B cell (primary cell): ENCODE data around the gene FAT3. TPM values are rescaled to one million over a fixed set of nuclear protein-coding genes. Genes with fewer than 3 reads are reported as not detected.

Experiments
- ATAC-seq: fragments of 200-7000 bp; cut with Tn5 transposase; one replicate; pipeline ENCODE4 v1.10.0; 2021; ENCODE audit warnings: low read depth, mild to moderate bottlenecking, moderate number of reproducible peaks, moderate library complexity
- CTCF ChIA-PET: fragments of 350-600 bp; sonication (Branson Sonifier 250); formaldehyde crosslinking; loops from one replicate; lab custom pipeline; 2021; ENCODE audit warnings: antibody characterized with exemption, inconsistent platforms; lab: Charles Lee
- POLR2A ChIA-PET: fragments of 350-600 bp; sonication (Branson Sonifier 250); formaldehyde crosslinking; loops from one replicate; lab custom pipeline; 2021; ENCODE audit warnings: antibody characterized with exemption; lab: Charles Lee
- DNase-seq: peaks from one replicate; pipeline ENCODE4 v3.0.0; 2013
- H2AFZ ChIP-seq: 2 replicates; pipeline ENCODE4 v1.6.1; 2012; ENCODE audit warnings: mild to moderate bottlenecking, low read depth, low read length; ENCODE audit not compliant: insufficient read depth, poor library complexity, severe bottlenecking
- H3K27ac ChIP-seq, 2 donors: 1 replicate in 1 of 2; 2 replicates in 1 of 2; pipeline ENCODE4 v1.5.1; 2012 to 2013; ENCODE audit warnings: low read length in 2 of 2, mild to moderate bottlenecking in 2 of 2, moderate library complexity in 1 of 2
- H3K27me3 ChIP-seq, 4 experiments: fragments of 200-600 bp in 1 of 4; sonication (generic) in 1 of 4; replicated peaks in 1 of 4; 1 replicate in 2 of 4; 2 replicates in 2 of 4; pipeline versions ENCODE4 v1.6.1 to v1.7.0; 2013 to 2016; ENCODE audit warnings: low read length in 3 of 4, mild to moderate bottlenecking in 2 of 4, mixed read lengths in 1 of 4, moderate library complexity in 1 of 4; ENCODE audit not compliant: insufficient read depth in 4 of 4, control insufficient read depth in 3 of 4; ENCODE audit errors: control extremely low read depth in 1 of 4
- H3K36me3 ChIP-seq, 2 experiments: replicated peaks in 1 of 2; 1 replicate in 1 of 2; 2 replicates in 1 of 2; pipeline versions ENCODE4 v1.6.1 to v1.7.1; 2013; ENCODE audit warnings: low read length in 1 of 2; ENCODE audit not compliant: insufficient read depth in 2 of 2, control insufficient read depth in 1 of 2; ENCODE audit errors: control extremely low read depth in 1 of 2, extremely low read depth in 1 of 2
- H3K4me1 ChIP-seq, 2 donors: fragments of 200-600 bp in 1 of 2; sonication (generic) in 1 of 2; 1 replicate in 1 of 2; 2 replicates in 1 of 2; pipeline versions ENCODE4 v1.5.1 to v1.6.1; 2013 to 2017; ENCODE audit warnings: low read length in 2 of 2; ENCODE audit not compliant: control insufficient read depth in 2 of 2, insufficient read depth in 2 of 2
- H3K4me2 ChIP-seq: replicated peaks from 2 replicates; pipeline ENCODE3; 2012; ENCODE audit warnings: mild to moderate bottlenecking, low read depth, low read length; ENCODE audit not compliant: poor library complexity, severe bottlenecking
- H3K4me3 ChIP-seq, 5 experiments: fragments of 200-600 bp in 1 of 5; sonication (generic) in 1 of 5; 1 replicate in 3 of 5; 2 replicates in 2 of 5; pipeline versions ENCODE4 v1.5.1 to v1.7.0; 2011 to 2016; ENCODE audit warnings: low read length in 4 of 5, mild to moderate bottlenecking in 4 of 5, low read depth in 2 of 5, control low read depth in 1 of 5, moderate library complexity in 1 of 5; ENCODE audit not compliant: insufficient read depth in 1 of 5; ENCODE audit errors: control extremely low read depth in 1 of 5, extremely low read depth in 1 of 5
- H3K79me2 ChIP-seq: fragments of 200-600 bp; sonication (generic); one replicate; pipeline ENCODE4 v1.6.0; 2016; ENCODE audit warnings: low read length; ENCODE audit not compliant: control insufficient read depth, insufficient read depth
- H3K9ac ChIP-seq: fragments of 200-600 bp; sonication (generic); 2 replicates; pipeline ENCODE4 v1.6.1; 2017; ENCODE audit warnings: mild to moderate bottlenecking, low read length, moderate library complexity
- H3K9me3 ChIP-seq, 3 donors: one replicate each; pipeline versions ENCODE4 v1.6.1 to v1.7.1; 2013; ENCODE audit warnings: low read length in 2 of 3; ENCODE audit not compliant: control insufficient read depth in 2 of 3, insufficient read depth in 1 of 3; ENCODE audit errors: control extremely low read depth in 1 of 3
- H4K20me1 ChIP-seq: 2 replicates; pipeline ENCODE4 v1.6.0; 2012; ENCODE audit warnings: mild to moderate bottlenecking, low read length; ENCODE audit not compliant: insufficient read depth, control insufficient read depth, poor library complexity, severe bottlenecking
- H3K27ac Mint-ChIP-seq: one replicate; pipeline ENCODE4 v1.8.0; 2021; ENCODE audit warnings: mixed read lengths
- H3K27me3 Mint-ChIP-seq: one replicate; pipeline ENCODE4 v1.8.0; 2021; ENCODE audit warnings: mixed read lengths
- H3K4me1 Mint-ChIP-seq: one replicate; pipeline ENCODE4 v1.8.0; 2021; ENCODE audit warnings: mixed read lengths
- H3K4me3 Mint-ChIP-seq: one replicate; pipeline ENCODE4 v1.8.0; 2021; ENCODE audit warnings: mixed read lengths
- H3K9me3 Mint-ChIP-seq: one replicate; pipeline ENCODE4 v1.8.0; 2022; ENCODE audit warnings: mixed read lengths; ENCODE audit not compliant: insufficient read depth
- CTCF ChIP-seq: fragments of 200-600 bp; IDR thresholded peaks from one replicate; pipeline ENCODE4 v1.8.0; 2022; ENCODE audit warnings: antibody characterized with exemption, mild to moderate bottlenecking
- EZH2 ChIP-seq: IDR thresholded peaks from 2 replicates; pipeline ENCODE4 v1.6.1; 2012; ENCODE audit warnings: borderline replicate concordance, low read depth, mild to moderate bottlenecking, moderate library complexity, low read length; ENCODE audit not compliant: insufficient read depth, poor library complexity, severe bottlenecking
- WGBS: methylation state at CpG from one replicate; pipeline ENCODE4 v1.1.5; 2013; ENCODE audit warnings: missing lambda C conversion rate; ENCODE audit not compliant: insufficient coverage; 5-methylcytosine and 5-hydroxymethylcytosine counted together
- intact Hi-C: fragments of 100-400 bp; cut with micrococcal nuclease; formaldehyde crosslinking; loops from one replicate; pipeline ENCODE4 v1.10.0; 2022
- polyA plus RNA-seq: library from polyadenylated mRNA; depleted of rRNA; stranded (reverse); fragments of >200 nt; gene quantifications from 2 replicates; pipeline ENCODE4 v1.2.3, GENCODE V29; 2012
- total RNA-seq, 2 donors: library from RNA; stranded (reverse); fragments of 120-200 nt in 1 of 2; gene quantifications; 1 replicate in 1 of 2; 2 replicates in 1 of 2; pipeline versions ENCODE4 v1.2.3 to v1.2.4, GENCODE V29; 2013 to 2022

FAT3 gene
- total and polyA plus RNA-seq, 2 donors (not counting 1 experiment from before 2014, with no cell fraction given) = not detected

GRCh38 chr11:92251980-92252379 lies 27.4 kb downstream of the FAT3 start:
- intact Hi-C loops = no loop called here
- H3K4me2 ChIP-seq = no peak overlapping the region
- DNase-seq (no peak), ATAC-seq (no peak)
- no peaks in the 10 kb centered on the region for H3K9me3 Mint-ChIP-seq
- H3K4me1 ChIP-seq = no peaks in the 10 kb centered on the region
- no peaks in the 10 kb centered on the region for H3K9me3 ChIP-seq
- H3K27me3 ChIP-seq = no peaks in the 10 kb centered on the region
- WGBS = no CpG with 5 or more reads among the region's 1 CpG
- POLR2A ChIA-PET = no interaction called here
- H3K27ac Mint-ChIP-seq = no peak overlapping the region
- H3K36me3 ChIP-seq = no peaks in the 10 kb centered on the region
- no peak overlapping the region for H3K4me3 ChIP-seq
- TF ChIP-seq CTCF = no peak
- H3K27me3 Mint-ChIP-seq = no peaks in the 10 kb centered on the region
- H3K4me1 Mint-ChIP-seq = no peaks in the 10 kb centered on the region
- CTCF ChIA-PET = no interaction called here
- H3K27ac ChIP-seq = no peak overlapping the region
- H4K20me1 ChIP-seq = no peaks in the 10 kb centered on the region
- no peak overlapping the region for H2AFZ ChIP-seq
- no peak overlapping the region for H3K4me3 Mint-ChIP-seq
- H3K79me2 ChIP-seq = no peaks in the 10 kb centered on the region
- no peak overlapping the region for H3K9ac ChIP-seq

GRCh38 chr11:92253421-92253820 lies 28.8 kb downstream of the FAT3 start:
- Histone ChIP-seq H3K4me1 (no peaks in the 10 kb centered on the region), H3K4me2 (no peak overlapping the region), H3K27ac (no peak overlapping the region), H2AFZ (no peak overlapping the region), H3K27me3 (no peaks in the 10 kb centered on the region), H3K9me3 (no peaks in the 10 kb centered on the region), H3K9ac (no peak overlapping the region), H3K36me3 (no peaks in the 10 kb centered on the region), H4K20me1 (no peaks in the 10 kb centered on the region), H3K79me2 (no peaks in the 10 kb centered on the region), H3K4me3 (no peak overlapping the region)
- no peak for TF ChIP-seq CTCF
- TF ChIP-seq EZH2 = no peak
- H3K9me3 Mint-ChIP-seq = no peaks in the 10 kb centered on the region
- ChIA-PET POLR2A (no interaction called here), CTCF (no interaction called here)
- no peak for DNase-seq
- no CpG with 5 or more reads among the region's 1 CpG for WGBS
- H3K27me3 Mint-ChIP-seq = no peaks in the 10 kb centered on the region
- no peaks in the 10 kb centered on the region for H3K4me1 Mint-ChIP-seq
- no peak overlapping the region for H3K27ac Mint-ChIP-seq
- H3K4me3 Mint-ChIP-seq = no peak overlapping the region
- intact Hi-C loops = no loop called here
- ATAC-seq = no peak
